ENCODE results near the gene SAMD4A.
"Not testable (repeated sequence)": the region's sequence is repeated elsewhere in the genome, so short reads cannot be mapped to it uniquely, and the experiment has no call there.

The SAMD4A gene

DNA sequence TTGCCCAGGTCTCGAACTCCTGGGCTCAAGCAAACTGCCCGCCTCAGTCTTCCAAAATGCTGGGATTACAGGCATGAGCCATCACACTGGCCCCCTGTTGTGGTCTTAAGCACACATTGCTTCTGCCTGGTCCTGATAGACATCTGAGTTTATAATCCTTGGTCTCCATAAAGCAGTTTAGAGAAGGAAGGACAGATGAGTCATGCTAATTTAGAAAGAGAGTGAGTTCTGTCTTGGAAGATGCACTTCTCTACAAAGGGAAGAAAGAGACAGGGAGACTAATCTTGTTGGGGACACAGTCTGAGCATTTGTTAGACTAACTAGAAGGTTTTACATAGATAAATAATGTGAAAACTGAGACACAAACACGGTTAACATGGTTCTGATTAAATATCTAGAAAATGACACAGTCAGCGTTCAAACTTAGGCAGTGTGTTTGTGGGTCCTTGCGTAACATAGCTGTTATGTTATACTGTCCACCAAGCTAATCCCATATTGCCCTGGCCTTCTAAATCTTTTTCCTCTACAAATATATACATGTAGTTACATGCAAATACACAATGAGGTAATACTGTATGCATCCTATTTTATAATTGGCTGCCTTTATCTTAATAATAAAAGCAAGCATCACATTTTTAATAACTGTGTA, 31.0 kb downstream of the SAMD4A start:
- no peak for DNase-seq

DNA sequence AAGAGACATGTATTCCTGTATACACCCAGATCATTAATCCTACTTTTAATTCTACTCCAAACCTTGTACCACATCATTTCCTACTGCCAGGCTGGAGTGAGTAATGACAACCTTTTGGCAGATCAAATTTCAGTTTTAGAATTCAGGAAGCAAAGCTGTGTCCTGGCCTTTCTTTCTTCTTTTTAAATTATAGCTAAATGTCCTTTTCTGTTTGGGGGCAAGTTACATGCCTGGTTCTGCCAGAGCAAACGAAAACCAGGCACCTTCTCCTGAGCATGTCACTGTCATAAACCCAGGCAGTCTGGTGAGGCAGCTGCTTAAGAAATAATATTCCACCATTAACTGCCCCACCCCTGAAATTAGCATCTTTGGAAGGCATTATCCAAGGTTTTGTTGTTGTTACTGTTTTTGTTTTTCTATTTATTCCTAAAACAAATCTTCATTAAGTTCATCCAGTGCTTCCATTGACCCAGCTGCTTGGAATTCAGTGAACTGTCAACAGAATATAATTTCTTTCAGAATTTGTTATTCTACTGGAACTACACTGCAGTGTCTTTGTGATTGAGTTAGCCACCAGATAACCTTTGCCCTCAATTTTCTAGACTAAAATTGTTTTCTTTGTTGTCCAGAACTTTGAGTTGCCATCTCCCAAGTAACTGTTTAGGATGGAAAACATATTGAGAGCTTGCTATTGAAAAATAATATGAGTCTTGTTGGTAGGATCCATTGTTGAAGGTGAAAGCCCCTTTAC, 33.2 kb downstream of the SAMD4A start:
- DNase-seq: no peak

DNA sequence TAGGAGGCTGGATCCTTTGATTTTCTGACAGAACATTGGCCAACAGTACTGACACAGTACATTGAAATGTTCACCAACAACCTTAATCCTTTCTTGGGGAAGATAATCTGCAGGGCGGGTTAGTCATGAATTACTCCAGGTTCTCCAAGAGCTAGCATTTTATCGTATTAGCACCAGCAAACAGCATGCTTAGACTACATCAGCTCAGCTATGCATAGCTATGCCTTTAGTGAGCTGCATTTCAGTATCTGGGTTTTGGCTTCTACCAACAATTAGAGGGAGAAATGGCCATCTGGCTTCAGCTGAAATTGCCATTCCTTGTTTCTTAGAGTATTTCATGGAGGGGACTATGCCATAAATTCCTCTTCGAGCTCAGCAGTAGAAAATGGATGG, 33.8 kb downstream of the SAMD4A start:
- DNase-seq: no peak

DNA sequence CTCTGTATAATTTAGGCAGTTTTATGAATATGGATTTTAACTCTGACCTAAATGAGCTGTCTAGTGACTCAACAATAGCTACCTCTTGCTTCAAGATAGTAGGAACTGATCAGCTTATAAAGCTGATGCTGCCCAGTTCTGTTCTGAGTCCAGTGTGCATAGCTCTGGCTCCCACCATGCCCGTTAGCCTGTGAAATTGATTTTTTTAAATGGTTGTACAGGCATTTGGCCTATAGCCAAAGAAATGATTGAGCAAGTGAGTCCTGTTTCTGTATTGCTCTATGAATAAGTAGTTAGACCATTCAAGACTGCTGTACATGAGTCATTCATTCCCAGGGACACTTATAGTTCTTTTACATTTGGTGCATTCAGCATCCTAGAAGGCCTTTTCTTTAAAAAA, 36.4 kb downstream of the SAMD4A start:
- DNase-seq: no peak

DNA sequence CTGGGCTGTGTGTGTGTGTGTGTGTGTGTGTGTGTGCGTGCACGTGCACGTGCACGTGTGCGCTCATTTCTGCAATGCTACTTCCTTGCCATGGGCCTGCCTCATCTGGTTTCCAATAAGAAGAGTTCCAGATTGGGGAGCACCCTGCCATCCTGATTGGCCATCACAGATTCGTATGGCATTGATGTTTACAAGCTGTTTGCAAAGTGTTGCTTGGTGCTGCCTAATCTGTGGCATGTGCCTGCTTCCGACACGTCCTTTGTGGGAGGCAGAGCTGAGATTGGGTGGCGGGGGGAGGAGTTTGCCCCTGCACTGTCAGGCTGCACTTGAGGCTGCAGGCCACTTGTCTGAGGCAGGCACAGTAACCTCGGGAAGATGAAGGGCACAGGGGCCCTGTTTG, 39.2 kb downstream of the SAMD4A start:
- no peak for DNase-seq

DNA sequence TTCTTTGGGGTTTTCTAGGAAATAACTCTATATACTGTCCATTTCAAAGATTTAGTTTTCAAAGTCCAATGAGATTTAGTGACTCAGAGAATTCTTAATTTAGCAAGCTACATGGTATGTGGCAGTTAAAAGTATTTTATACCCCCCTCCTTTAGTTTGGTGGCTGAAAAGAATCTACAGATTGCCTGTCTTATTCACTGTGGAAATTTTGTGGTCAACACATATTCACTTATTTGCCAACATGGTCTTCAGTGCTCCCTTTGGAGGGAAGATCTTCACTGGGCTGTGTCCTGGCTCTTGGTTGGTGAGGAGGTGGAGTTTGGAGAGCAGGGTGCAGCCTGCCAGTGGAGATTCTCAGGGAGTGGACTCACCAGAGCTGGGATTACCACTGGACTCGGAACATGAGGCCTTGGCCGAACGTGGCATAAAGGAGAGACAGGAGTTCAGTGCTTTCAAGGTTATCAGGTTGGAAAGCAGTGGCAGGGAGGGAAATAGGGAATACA, 39.8 kb downstream of the SAMD4A start:
- no peak for DNase-seq

DNA sequence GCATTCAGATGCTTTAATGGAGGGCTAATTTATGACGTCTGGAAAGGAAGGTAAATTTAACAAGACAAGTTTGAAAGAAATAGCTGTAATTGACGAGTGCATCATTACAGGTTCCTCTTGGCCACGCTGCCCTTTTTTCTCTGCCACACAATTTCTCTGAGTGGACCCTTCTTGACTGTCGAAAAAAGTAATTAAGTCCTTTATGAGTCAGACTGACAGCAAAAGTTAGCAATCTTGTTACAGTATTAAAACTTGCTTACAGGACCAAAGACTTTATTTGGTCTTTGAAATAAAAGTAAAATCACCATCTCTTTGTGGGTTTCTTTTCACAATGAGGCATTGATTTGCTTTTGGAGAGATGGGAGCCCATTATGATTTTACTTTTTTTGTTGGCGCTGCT, 42.6 kb downstream of the SAMD4A start:
- DNase-seq: no peak

DNA sequence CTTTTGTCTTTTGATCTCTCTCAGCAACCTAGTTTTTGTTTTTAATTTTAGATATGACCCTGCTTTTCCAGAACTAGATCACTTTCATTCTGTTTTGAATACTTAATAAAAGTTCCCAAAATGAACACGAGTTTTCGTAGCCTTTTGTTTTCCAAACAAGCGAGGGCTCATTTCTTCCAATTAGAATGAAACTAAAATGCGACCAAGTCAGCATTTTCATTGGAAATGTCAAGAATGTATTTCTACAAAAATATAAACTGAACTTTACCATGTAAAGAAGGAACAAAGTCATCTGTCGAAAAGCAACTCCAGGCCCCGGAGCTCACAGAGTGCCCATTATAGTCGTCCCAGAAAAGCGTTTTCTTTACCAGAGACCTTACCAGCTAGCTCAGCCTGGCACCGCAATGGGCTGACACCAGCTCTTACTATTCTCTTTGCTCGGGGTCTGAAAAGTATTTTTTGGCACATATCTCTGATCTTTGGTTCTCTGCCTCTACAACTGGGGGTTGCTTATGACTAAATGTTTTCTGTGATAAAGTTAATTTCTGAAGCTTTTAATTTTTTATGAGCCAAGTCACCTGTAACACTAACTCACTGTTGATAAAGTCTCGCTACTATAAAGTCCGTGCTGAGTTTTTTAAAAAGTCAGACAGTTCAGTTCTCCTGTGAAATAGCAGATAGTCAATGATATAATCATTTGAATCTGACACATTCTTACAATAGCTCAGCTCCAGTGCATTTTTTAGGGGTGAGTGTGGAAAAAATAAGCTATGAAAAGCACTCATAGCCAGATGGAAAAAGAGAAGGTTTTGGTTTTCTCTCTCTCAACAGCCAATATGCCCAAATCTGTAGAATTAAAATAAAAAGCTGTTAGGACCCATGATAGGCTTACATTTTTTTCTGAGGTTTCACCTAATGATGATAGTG, 43.4 kb downstream of the SAMD4A start:
- DNase-seq: no peak

DNA sequence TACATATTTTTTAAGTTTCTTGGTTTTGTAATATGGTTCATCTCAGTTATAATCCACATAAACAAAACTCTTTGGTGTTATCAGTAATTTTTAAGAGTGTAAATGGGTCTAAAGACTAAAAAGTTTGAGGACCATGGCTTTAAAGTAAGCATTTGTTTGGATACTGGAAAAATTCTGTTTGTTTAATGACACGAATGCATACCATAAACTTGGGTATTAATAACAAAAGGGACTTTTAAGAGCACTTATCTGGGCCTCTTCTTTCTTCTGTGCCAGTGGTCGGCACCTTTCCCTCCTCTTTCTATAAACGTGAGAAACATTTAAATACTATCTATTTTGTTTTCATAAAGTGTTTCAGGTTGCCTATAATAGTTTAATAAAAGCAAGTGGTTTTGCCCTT, 47.4 kb downstream of the SAMD4A start:
- DNase-seq: no peak

DNA sequence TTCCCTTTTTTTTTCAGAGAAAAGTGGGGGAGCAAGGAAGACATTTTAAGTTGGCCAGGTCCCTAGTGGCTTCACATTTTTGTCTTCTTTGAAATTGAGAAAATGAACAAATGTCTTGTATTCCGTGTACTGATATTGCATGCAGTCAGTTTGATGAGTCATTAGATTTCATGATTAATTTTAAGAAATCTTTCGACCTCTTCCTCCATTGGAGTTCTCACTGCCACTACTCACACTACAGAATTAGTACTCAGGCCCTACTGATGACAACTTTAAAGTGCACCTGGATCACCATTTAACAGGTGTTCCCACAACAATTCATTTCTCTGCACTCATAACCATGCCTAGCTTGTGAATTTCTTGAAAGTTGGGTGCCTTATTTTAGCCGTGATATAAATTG, 50.5 kb downstream of the SAMD4A start:
- DNase-seq: no peak

DNA sequence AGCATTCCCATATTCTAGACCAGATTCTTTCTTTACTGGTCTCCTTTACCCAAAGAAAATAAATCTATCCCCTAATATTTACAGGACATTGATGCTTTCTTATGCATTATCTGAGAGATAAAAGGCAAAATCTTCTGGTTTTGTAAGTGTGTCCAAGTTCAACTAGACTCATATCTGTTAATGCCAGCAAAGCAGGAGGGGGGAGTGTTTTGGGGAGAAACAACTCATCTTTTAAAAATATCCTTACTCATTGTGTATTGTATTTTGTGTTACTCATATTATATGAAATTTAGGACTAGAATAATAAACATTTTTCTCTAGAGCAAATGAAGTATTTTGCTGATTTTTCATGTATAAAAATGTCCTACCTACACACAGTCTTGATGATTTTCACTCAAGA, 54.8 kb downstream of the SAMD4A start:
- DNase-seq: no peak

DNA sequence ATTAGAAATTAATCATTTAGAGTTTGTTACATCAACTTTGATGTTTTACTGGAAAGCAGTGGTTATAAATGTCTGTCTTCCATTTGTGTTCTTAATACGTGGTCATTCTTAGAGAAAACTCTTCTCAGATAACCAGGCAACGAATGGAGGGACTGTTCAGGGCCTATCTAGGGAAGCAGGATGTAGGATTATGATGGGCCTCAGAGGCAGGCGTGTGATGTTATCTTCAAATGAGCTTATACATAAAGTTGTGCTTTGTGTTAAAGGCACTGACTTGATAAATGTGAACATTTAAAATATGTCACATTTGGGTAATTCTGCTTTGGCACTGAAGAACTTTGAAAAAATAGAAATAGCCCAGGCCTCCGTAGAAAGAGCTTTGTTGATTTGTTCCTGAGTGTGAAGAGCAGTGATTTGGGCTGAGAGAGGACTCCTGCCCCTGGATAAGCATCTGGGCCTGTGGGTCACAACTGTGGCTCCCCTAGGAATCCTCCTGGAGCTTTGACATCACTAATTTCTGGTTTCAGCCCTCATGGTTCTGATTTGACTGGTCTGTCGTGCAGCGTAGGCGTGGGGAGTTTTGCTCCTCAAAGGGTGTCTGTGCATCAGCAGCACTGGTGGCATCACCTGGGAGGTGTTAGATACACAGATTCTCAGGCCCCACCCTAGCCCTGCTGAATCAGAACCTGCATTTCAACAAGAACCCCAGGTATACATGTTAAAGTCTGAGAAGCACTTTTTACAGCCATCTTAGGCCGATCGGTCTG, 55.4 kb downstream of the SAMD4A start:
- no peak for DNase-seq

DNA sequence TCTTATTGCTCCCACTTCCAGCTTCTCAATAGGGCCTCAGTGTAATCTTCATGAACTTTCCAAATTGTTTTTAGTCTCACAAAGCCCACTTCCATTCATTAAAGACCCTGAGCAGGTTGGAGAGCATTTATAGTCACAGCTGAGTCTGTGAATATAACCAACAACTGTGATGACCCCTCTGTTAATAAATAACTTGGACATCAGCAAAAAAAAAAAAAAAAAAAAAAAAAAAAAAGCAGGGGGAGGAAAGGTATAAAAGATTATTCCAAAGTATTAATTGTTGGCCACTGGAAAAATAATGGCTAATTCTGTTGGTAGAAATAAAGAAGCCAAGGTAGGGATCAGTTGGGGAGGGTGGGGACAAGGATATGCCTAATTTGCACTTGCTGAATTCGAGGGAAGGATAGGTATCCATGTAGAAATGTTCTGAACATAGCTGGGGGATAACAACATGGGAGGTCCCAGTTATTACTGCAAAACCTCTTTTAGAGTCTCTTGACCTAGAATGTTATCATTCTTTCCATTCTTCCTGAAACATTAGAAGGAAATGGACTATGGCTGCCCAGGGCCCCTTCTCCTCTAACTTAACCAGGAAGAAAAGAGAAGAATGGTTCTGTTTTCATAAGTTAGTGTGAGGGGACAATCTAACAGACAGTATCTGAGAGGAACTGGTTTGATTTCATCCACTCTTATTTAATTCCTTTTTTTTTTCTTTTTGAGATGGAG, 56.5 kb downstream of the SAMD4A start:
- DNase-seq: no peak

DNA sequence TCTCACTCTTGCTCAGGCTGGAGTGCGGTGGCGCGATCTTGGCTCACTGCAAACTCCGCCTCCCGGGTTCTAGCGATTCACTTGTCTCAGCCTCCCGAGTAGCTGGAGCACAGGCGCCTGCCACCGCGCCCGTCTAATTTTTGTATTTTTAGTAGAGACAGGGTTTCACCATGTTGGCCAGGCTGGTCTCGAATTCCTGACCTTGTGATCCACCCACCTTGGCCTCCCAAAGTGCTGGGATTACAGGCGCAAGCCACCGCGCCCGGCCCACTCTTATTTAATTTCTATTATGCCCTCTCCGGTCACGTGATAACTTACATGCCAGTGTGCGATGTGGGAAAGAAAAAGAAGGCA, 57.1 kb downstream of the SAMD4A start:
- not testable (repeated sequence) for DNase-seq

DNA sequence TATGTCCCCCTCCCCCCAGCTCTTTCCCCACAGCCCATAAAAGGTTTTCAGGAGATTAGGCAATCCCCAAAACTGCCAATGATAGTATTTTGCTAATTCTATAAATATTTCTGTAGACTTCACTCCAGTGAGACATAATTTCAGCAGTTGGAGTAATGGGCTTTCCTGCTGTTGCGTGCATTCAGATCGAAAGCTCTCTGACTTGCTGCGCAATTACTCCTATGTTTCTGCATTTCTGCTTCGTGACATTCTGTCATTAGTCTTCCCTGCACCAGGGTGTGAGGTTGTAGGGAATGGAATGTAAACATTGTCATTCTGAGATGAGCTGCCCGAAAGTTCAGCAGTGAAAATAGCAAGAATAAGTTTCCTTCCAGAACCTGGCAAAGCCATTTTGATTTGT, 58.2 kb downstream of the SAMD4A start:
- DNase-seq: no peak

DNA sequence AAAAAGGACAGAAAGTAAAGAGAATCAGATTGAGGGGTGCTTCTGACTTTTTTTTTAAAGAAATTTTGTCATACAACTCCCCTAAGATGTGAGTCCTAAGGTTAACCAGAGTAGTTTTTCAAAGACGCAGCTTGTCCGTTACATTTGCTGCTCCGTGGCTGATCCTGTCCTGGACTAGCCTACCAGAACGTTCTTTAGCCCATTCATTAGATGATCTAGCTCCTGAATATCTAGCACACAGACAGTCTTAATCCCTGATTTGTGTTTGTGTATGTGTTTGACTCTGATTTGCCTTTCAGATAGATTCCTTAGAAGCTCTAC, 60.3 kb downstream of the SAMD4A start:
- DNase-seq: no peak

DNA sequence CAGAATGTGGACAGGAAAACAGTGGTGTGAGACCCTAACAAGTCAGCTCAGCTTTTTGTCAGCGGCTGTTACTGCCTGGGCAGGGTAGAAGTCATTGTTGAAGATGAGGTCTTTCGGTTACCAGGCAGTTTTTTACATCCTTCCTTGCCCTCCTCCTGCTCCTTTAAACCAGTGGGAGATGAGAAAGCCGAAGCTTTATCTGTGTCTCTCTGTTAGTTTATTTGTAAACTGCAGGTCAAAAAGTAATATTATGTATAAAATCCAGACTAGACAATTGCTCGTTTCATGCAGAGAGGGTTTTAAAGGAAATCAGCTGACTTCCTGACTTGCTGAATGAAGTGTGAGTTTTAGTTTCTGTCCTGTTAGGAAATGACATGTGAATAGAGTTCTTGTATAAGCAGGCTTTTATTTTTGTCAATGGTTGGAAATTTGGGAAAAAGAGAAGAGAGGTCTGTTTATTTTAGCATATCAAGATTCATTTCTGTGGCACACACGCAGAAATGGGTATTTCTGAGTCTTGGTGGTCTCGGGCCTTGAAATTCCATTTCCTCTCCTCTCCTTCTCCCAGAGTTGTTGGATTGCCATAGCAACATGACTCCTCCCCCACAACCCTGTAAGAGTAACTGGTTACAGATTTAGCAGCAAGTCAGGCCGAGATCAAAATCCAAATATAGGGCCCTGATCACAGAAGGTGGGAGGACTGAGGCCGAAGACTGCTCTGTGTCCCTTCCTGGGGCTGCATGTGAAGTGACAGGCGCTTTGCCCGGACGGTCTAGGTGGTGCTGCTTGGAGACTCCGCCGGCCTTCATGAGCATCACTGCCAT, 60.8 kb downstream of the SAMD4A start:
- DNase-seq: peak; percentile 74

DNA sequence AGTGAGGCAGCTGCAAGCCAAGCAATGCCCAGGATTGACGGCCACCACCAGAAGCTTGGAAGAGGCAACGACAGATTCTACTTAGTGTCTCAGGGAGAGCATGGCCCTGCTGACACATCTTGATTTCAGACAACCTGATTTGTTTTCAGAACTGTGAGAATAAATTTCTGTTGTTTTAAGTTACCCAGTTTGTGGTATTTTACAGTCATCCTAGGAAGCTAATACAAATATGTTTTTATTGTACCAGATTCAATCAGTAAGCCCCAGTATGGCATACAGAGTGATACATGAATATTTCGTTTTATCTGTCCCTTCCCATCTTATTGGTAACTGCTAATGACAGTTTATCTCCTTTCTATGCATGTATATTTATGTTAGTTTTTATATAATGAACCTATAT, 62.3 kb downstream of the SAMD4A start:
- DNase-seq: no peak

DNA sequence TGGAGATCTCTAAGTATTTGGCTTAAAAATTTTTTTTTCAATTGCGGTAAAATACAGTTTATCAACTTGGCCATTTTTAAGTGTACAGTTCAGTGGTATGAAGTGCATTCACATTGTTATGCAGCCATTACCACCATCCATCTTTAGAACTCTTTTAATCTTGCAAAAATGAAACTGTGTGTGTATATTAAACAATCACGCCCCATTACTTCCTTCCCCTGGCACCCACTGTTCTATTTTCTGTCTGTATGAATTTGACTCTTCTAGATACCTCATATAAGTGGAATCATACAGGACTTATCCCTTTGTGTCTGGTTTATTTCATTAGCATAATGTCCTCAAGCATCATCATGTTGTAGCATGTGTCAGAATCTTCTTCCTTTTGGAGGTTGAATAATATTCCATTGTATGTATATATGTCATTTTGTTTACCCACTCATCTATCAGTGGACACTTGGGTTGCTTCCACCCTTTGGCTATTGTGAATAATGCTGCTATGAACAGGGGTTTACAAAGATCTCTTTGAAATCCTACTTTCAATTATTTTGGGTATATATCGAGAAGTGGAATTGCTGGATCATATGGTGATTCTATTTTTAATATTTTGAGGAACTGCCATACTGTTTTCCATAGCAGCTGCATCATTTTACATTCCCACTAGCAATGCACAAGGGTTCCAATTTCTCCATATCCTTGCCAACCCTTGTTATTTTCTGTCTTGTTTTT, 62.9 kb downstream of the SAMD4A start:
- no peak for DNase-seq

DNA sequence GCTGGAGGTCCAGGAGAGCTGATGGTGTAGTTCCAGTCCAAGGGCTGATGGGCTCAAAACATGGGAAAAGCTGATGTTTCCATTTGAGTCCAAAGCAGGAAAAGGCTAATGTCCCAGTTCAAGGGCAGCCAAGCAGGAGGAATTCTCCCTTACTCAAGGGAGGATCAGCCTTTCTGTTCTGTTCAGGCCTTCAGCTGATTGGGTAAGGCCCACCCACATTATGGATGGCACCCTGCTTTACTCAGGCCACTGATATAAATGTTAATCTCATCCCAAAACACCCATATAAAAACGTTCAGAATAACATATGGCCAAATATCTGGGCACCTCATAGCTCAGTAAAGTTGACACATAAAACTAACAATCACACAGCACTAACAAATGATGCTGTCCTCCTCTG, 64.1 kb downstream of the SAMD4A start:
- no peak for DNase-seq

DNA sequence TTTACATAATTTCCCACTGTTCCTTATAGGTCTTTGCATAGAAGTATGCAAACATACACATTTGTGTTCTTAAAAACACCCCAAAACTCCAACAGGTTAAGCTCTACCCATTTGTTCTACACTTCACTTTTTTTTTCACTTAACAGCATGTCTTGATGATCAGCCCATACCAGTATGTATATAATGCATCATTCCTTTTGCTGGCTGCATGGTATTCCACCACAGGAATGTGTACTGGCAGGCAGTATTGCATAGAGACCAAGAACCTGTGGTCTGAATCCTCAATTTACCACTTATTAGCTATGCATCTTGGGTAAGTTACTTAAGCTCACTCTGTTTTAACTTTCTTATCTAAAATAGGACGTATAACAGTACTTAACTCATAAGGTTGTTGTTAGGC, 65.5 kb downstream of the SAMD4A start:
- DNase-seq: no peak
